Measurements from ENCODE around the gene CLMP.
A peak's percentile ranks its signal among the peaks of the same experiment; 100 is the strongest.
"Not testable (repeated sequence)": the region's sequence is repeated elsewhere in the genome, so short reads cannot be mapped to it uniquely, and the experiment has no call there.

CLMP gene

GRCh38 chr11:123082977-123083376 is 112.1 kb downstream of the CLMP start:
- DNase-seq (ENCODE audit: low spot score): no peak

- DNase-seq (ENCODE audit: low spot score): no peak
These were observed 115.0 kb downstream of the CLMP start for GRCh38 chr11:123080015-123080414.

- DNase-seq (ENCODE audit: low spot score): no peak
These were observed 118.6 kb downstream of the CLMP start for GRCh38 chr11:123076484-123076883.

- no peak for DNase-seq (ENCODE audit: low spot score)
These were observed 121.5 kb downstream of the CLMP start for GRCh38 chr11:123073343-123074057.

- no peak for DNase-seq (ENCODE audit: low spot score)
These were observed 122.3 kb downstream of the CLMP start for GRCh38 chr11:123072762-123073161.

- no peak for DNase-seq (ENCODE audit: low spot score)
These were observed 122.7 kb downstream of the CLMP start for GRCh38 chr11:123072332-123072761.

- DNase-seq (ENCODE audit: low spot score): no peak
These were observed 124.9 kb downstream of the CLMP start for GRCh38 chr11:123069908-123070821.

GRCh38 chr11:123065621-123066020 is 129.4 kb downstream of the CLMP start:
- no peak for DNase-seq (ENCODE audit: low spot score)

GRCh38 chr11:123063826-123064657 is 131.0 kb downstream of the CLMP start:
- no peak for DNase-seq (ENCODE audit: low spot score)

GRCh38 chr11:123062892-123063825 is 131.9 kb downstream of the CLMP start:
- peak; percentile 36 for DNase-seq (ENCODE audit: low spot score)

- DNase-seq (ENCODE audit: low spot score): peak; percentile 93
These were observed 132.7 kb downstream of the CLMP start for GRCh38 chr11:123062158-123062891.

- peak; percentile 16 for DNase-seq (ENCODE audit: low spot score)
These were observed 133.5 kb downstream of the CLMP start, which contains the start of gene HSPA8 for GRCh38 chr11:123061403-123062157. TSS of gene HSPA8 (minus strand) at chr11:123062136. CDS start at chr11:123061324, 812 bp downstream.

GRCh38 chr11:123060277-123061000 is 134.6 kb downstream of the CLMP start:
- DNase-seq (ENCODE audit: low spot score): no peak

GRCh38 chr11:123059041-123059920 is 135.8 kb downstream of the CLMP start:
- not testable (repeated sequence) for DNase-seq (ENCODE audit: low spot score)

GRCh38 chr11:123057661-123058305 is 137.3 kb downstream of the CLMP start:
- DNase-seq (ENCODE audit: low spot score): no peak

- DNase-seq (ENCODE audit: low spot score): no peak
These were observed 138.1 kb downstream of the CLMP start for GRCh38 chr11:123056835-123057491.

Data from iPS-NIHi11 (cell line).